ENCODE measurements around the gene INMT. TPM values are rescaled to one million over a fixed set of nuclear protein-coding genes. Genes with fewer than 3 reads are reported as not detected.

INMT gene
- total and polyA plus RNA-seq, 10 of the 15 experiments (the other 5 are each of a cell fraction or from before 2014, with no cell fraction given) = 0.03 to 0.20 (median 0.10) TPM; not detected in 7

GRCh38 chr7:30750010-30750409, 1.9 kb upstream of the INMT start:
- no peaks in the 10 kb centered on the region for H3K79me2 ChIP-seq (ENCODE audit: control insufficient read depth, insufficient read depth, low read length)
- H3K27ac ChIP-seq (ENCODE audit: control insufficient read depth, insufficient read depth) = no peak overlapping the region
- no peaks in the 10 kb centered on the region for H4K20me1 ChIP-seq (ENCODE audit: control insufficient read depth, insufficient read depth)
- H3K4me3 ChIP-seq = no peak overlapping the region
- H3K4me2 ChIP-seq (ENCODE audit: control insufficient read depth, insufficient read depth) = no peak overlapping the region
- DNase-seq (ENCODE audit: low read depth, low spot score) = no peak
- FAIRE-seq = no peak
- no peak overlapping the region for H2AFZ ChIP-seq (ENCODE audit: control insufficient read depth, low read depth, low read length)
- no peaks in the 10 kb centered on the region; a peak in 1 of 4 replicates for H3K27me3 ChIP-seq (replicated peaks in 1 of 2; ENCODE audit: control insufficient read depth in 2 of 2, insufficient read depth in 2 of 2, low read length in 1 of 2)
- BruUV-seq (replicated peaks) = no TSS peak
- H3K4me1 ChIP-seq (ENCODE audit: control insufficient read depth, insufficient read depth, low read length) = no peaks in the 10 kb centered on the region
- ChIA-PET RAD21 (ENCODE audit: unreplicated experiment) (no interaction called here), CTCF (interaction anchor here (0.6 kb wide), 1 partner anchor 191 kb away, joined by 3 read pairs; no protein-coding TSS in a partner anchor), POLR2A (no interaction called here), SMC1A (ENCODE audit: uncharacterized antibody, unreplicated experiment) (interaction anchor here (1.1 kb wide), 1 partner anchor 9 kb away, joined by 3 read pairs; no protein-coding TSS in a partner anchor)
- H3K9me3 ChIP-seq (replicated peaks; ENCODE audit: control insufficient read depth, insufficient read depth, low read length) = no peaks in the 10 kb centered on the region
- TF ChIP-seq ZNF622 (IDR thresholded peaks at IDR 0.05) = no peak
- TF ChIP-seq EP300 (IDR thresholded peaks at IDR 0.05; ENCODE audit: borderline replicate concordance in 1 of 2, control insufficient read depth in 1 of 2, low read depth in 2 of 2, low read length in 2 of 2) = no peak
- no peak for TF ChIP-seq ZSCAN29 (IDR thresholded peaks at IDR 0.05)
- no peak for TF ChIP-seq RUNX3 (IDR thresholded peaks at IDR 0.05; ENCODE audit: low read length)
- TF ChIP-seq MEF2A (IDR thresholded peaks at IDR 0.05; ENCODE audit: insufficient read depth, low read depth, low read length) = no peak
- TF ChIP-seq STAT3 (IDR thresholded peaks at IDR 0.05; ENCODE audit: low read depth, low read length) = no peak
- no peak for TF ChIP-seq RELA (IDR thresholded peaks at IDR 0.05; ENCODE audit: borderline replicate concordance, partially characterized antibody)
- TF ChIP-seq MXI1 (IDR thresholded peaks at IDR 0.05; ENCODE audit: low read depth, low read length) = no peak
- TF ChIP-seq ATF3 (IDR thresholded peaks at IDR 0.05; ENCODE audit: borderline replicate concordance, extremely low read depth, low read depth, low read length) = no peak
- TF ChIP-seq, protein P1, sequence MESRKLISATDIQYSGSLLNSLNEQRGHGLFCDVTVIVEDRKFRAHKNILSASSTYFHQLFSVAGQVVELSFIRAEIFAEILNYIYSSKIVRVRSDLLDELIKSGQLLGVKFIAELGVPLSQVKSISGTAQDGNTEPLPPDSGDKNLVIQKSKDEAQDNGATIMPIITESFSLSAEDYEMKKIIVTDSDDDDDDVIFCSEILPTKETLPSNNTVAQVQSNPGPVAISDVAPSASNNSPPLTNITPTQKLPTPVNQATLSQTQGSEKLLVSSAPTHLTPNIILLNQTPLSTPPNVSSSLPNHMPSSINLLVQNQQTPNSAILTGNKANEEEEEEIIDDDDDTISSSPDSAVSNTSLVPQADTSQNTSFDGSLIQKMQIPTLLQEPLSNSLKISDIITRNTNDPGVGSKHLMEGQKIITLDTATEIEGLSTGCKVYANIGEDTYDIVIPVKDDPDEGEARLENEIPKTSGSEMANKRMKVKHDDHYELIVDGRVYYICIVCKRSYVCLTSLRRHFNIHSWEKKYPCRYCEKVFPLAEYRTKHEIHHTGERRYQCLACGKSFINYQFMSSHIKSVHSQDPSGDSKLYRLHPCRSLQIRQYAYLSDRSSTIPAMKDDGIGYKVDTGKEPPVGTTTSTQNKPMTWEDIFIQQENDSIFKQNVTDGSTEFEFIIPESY (IDR thresholded peaks at IDR 0.05) = no peak
- no peak for TF ChIP-seq FOS (IDR thresholded peaks at IDR 0.05; ENCODE audit: borderline replicate concordance, extremely low read depth, insufficient read length)
- TF ChIP-seq SKIL (IDR thresholded peaks at IDR 0.05; ENCODE audit: low read depth, poor library complexity, severe bottlenecking) = no peak
- no peak for TF ChIP-seq RBBP5 (conservative IDR thresholded peaks at IDR 0.05)
- no peak for TF ChIP-seq ASH2L (IDR thresholded peaks at IDR 0.05; ENCODE audit: borderline replicate concordance, low read depth)
- no peak for TF ChIP-seq GATAD2B (conservative IDR thresholded peaks at IDR 0.05; ENCODE audit: low read depth)
- 79% methylated on average over 2 of the region's 2 CpGs for whole genome bisulfite sequencing (ENCODE audit: insufficient coverage, insufficient replicate concordance, low lambda C conversion rate, missing lambda C conversion rate)
- H3K9ac ChIP-seq (ENCODE audit: control insufficient read depth, insufficient read depth, low read length) = no peak overlapping the region
- H3K36me3 ChIP-seq (ENCODE audit: control insufficient read depth in 2 of 2, insufficient read depth in 2 of 2, low read length in 1 of 2) = no peaks in the 10 kb centered on the region
- in situ Hi-C loops (cut with MboI) = no loop called here
- no peak for ATAC-seq
- intact Hi-C loops (cut with micrococcal nuclease; ENCODE audit: unreplicated experiment) = no loop called here
